ENCODE results near the gene TBC1D22A.

DNA sequence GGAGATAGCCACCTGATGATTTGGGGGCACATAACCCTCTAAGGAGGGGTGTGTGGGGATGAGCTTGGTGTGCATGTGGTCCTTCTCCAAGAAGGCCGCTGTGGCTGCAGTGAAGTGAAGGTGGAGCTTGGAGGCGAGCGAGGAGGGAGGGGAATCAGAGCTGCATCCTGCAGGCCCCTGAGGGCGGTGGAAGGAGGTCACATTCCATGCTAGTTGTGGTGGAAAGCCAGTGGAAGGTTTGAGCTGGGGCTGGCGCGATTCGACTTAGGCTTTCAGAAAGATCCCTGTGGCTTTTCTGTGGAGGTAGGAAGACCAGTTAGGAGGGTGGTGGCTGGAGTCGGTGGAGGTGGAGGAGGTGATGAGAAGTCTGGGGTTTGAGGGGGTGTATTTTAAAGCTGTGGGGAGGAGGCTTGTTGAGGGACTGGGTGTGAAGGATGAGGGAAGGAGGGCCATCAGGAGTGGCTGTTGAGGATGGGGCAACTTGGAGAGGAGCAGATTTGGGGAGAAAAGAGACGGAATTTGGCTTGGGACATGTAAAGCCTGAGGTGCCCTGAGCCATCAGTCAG lies 62.0 kb downstream of the TBC1D22A start:
- TF ChIP-seq CTCF (IDR thresholded peaks at IDR 0.05) (no peak), EZH2phosphoT487 (IDR thresholded peaks at IDR 0.05) (no peak)

All from neural progenitor cell (in vitro differentiated cells).